MCF 10A (cell line): ENCODE measurements around the gene UBLCP1. TPM values are rescaled to one million over a fixed set of nuclear protein-coding genes. Genes with fewer than 3 reads are reported as not detected.

Source experiments
- BruUV-seq: library from RNA; stranded (reverse); fragments of 400-500 nt; replicated peaks from 2 replicates; lab custom pipeline; 2021; lab: Mats Ljungman, UMichigan
- CTCF ChIA-PET: fragments of 300-600 bp; sonication (Branson Sonifier 250); formaldehyde crosslinking; extraction: SDS; loops from one replicate; lab custom pipeline; 2021; ENCODE audit warnings: antibody characterized with exemption, inconsistent platforms; lab: Yijun Ruan, JAX
- POLR2A ChIA-PET: fragments of 300-600, 350-650 bp; sonication (Branson Sonifier 250); formaldehyde crosslinking; extraction: SDS; loops from one replicate; lab custom pipeline; 2020; ENCODE audit warnings: antibody characterized with exemption, inconsistent platforms; lab: Yijun Ruan, JAX
- DNase-seq: peaks from one replicate; pipeline ENCODE4 v3.0.0-alpha.2; 2018; ENCODE audit not compliant: unreplicated experiment
- H3K27ac Mint-ChIP-seq: one replicate; pipeline ENCODE4 v1.8.0; 2022; ENCODE audit warnings: mild to moderate bottlenecking, low read depth, mixed read lengths; ENCODE audit not compliant: unreplicated experiment
- H3K27me3 Mint-ChIP-seq: one replicate; pipeline ENCODE4 v1.8.0; 2022; ENCODE audit warnings: mixed read lengths; ENCODE audit not compliant: insufficient read depth, unreplicated experiment
- H3K36me3 Mint-ChIP-seq: one replicate; pipeline ENCODE4 v1.8.0; 2022; ENCODE audit warnings: mild to moderate bottlenecking, moderate library complexity, mixed read lengths; ENCODE audit not compliant: insufficient read depth, unreplicated experiment
- H3K4me1 Mint-ChIP-seq: one replicate; pipeline ENCODE4 v1.8.0; 2022; ENCODE audit warnings: mixed read lengths; ENCODE audit not compliant: insufficient read depth, unreplicated experiment
- H3K4me3 Mint-ChIP-seq: one replicate; pipeline ENCODE4 v1.8.0; 2022; ENCODE audit warnings: mild to moderate bottlenecking, moderate library complexity, mixed read lengths; ENCODE audit not compliant: unreplicated experiment
- H3K9me3 Mint-ChIP-seq: one replicate; pipeline ENCODE4 v1.8.0; 2022; ENCODE audit warnings: mixed read lengths; ENCODE audit not compliant: unreplicated experiment
- intact Hi-C: fragments of 100-400 bp; cut with micrococcal nuclease; formaldehyde crosslinking; loops from 2 replicates; pipeline ENCODE4 v1.14.1; 2022
- total RNA-seq: library from RNA; stranded (reverse); gene quantifications from 2 replicates; pipeline ENCODE4 v1.2.3, GENCODE V29; 2022
- TF ChIP-seq, protein P1 (sequence below): fragments of 200-600 bp; IDR thresholded peaks from one replicate; pipeline ENCODE4 v1.8.0; 2022; ENCODE audit warnings: antibody characterized with exemption, mild to moderate bottlenecking; ENCODE audit not compliant: unreplicated experiment

The UBLCP1 gene
- total RNA-seq, 1 experiment from 2014 or later: 74.4 TPM

DNA sequence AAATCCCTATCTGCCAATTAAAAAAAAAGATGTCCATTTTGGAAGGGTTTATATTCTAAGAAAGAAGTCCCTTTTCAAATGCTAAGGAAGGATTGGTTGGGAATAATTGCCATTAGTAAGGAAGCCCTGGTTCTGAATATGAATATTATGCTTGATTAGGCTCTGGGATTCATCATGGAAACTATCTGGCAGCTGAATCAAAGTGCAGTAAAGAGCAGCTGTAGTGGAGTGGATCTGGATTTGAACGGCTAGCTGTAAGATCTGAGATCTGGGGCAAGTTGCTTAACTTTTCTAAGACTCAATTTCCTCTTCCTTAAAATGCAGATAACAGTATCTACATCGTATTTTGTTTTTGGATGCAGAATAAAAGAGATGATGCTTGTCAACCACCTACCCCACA lies 56.7 kb downstream of the UBLCP1 start:
- POLR2A ChIA-PET: interaction anchor here (0.7 kb wide), 1 partner anchor 22 kb away, joined by 3 read pairs; no protein-coding TSS in a partner anchor
- no peak overlapping the region for H3K4me3 Mint-ChIP-seq
- intact Hi-C loops: no loop called here

DNA sequence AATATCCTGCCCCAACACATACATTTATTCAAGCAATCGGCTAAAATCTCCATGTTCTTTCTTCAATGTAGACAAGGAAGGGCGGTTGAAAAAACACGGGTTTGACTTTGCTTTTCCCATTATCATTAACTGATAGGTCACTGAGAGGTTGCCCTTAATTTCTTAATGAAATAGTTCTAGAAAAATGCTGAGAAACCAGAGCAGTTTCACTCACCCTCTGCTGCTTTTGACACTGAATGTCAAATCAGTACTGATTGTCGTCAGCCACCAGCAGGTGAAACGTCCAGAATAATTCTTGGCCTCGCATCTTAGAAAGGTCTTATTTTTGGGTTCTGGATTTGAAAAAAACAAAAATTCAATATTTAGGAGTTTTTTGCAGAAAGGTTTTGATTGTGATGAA lies 59.1 kb downstream of the UBLCP1 start:
- DNase-seq: no peak
- intact Hi-C loops: no loop called here
- H3K4me1 Mint-ChIP-seq: no peaks in the 10 kb centered on the region
- BruUV-seq: no TSS peak
- no peak overlapping the region for H3K4me3 Mint-ChIP-seq
- H3K27ac Mint-ChIP-seq: no peak overlapping the region
- ChIA-PET POLR2A (interaction anchor here (0.6 kb wide), 1 partner anchor 49 kb away, joined by 3 read pairs; no protein-coding TSS in a partner anchor), CTCF (interaction anchor here (0.9 kb wide), 1 partner anchor 35 kb away, joined by 3 read pairs; no protein-coding TSS in a partner anchor)
- H3K36me3 Mint-ChIP-seq: no peaks in the 10 kb centered on the region
- no peaks in the 10 kb centered on the region for H3K9me3 Mint-ChIP-seq
- H3K27me3 Mint-ChIP-seq: no peaks in the 10 kb centered on the region
- TF ChIP-seq, protein P1, sequence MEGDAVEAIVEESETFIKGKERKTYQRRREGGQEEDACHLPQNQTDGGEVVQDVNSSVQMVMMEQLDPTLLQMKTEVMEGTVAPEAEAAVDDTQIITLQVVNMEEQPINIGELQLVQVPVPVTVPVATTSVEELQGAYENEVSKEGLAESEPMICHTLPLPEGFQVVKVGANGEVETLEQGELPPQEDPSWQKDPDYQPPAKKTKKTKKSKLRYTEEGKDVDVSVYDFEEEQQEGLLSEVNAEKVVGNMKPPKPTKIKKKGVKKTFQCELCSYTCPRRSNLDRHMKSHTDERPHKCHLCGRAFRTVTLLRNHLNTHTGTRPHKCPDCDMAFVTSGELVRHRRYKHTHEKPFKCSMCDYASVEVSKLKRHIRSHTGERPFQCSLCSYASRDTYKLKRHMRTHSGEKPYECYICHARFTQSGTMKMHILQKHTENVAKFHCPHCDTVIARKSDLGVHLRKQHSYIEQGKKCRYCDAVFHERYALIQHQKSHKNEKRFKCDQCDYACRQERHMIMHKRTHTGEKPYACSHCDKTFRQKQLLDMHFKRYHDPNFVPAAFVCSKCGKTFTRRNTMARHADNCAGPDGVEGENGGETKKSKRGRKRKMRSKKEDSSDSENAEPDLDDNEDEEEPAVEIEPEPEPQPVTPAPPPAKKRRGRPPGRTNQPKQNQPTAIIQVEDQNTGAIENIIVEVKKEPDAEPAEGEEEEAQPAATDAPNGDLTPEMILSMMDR: no peak

More for the DNA sequence above, 56.7 kb downstream of the UBLCP1 start:
- Mint-ChIP-seq H3K9me3 (no peaks in the 10 kb centered on the region), H3K4me1 (no peaks in the 10 kb centered on the region), H3K36me3 (no peaks in the 10 kb centered on the region), H3K27ac (no peak overlapping the region), H3K27me3 (no peaks in the 10 kb centered on the region)
- TF ChIP-seq, protein P1: no peak
- BruUV-seq: no TSS peak
- DNase-seq: no peak
- CTCF ChIA-PET: interaction anchor here (0.7 to 6.4 kb wide), 12 partner anchors 8 to 1489 kb away, joined by 3 to 64 read pairs (median 4); no protein-coding TSS in a partner anchor

DNA sequence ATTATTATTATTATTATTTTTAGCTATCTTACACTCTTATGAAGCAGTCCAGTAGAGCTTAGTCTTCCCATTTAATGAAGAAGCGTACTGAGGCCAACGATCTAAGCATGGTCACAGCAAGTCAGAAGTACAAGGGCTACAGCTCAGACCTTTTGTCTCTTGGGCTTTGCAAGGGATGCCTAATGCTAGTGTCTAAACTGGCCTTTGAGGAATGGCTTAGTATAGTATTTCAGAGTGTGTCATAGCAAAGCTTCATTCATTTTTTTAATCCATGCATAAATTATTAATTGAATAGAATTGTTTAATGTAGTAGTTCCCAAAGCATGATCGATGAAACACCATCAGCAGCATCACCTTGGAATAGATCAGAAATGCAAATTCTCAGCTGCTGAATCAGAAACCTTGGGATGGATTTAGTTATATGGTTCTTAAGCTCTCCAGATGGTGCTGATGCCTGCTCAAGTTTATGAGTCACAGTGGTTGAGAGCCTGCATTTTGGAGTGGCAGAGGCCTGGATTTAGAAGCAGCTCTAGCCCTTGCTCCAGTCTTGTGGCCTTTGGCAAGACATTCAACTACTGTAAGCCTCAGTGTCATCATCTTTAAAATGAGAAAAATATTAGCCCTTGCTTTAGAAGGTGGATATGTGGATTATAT lies 61.1 kb downstream of the UBLCP1 start:
- no TSS peak for BruUV-seq
- H3K4me1 Mint-ChIP-seq: no peaks in the 10 kb centered on the region
- H3K9me3 Mint-ChIP-seq: no peaks in the 10 kb centered on the region
- intact Hi-C loops: no loop called here
- peak; percentile 35 for DNase-seq
- no peak overlapping the region for H3K27ac Mint-ChIP-seq
- H3K36me3 Mint-ChIP-seq: no peaks in the 10 kb centered on the region
- ChIA-PET CTCF (interaction anchor here (0.5 to 2.7 kb wide), 8 partner anchors 7 to 725 kb away, joined by 3 to 23 read pairs (median 4); no protein-coding TSS in a partner anchor), POLR2A (interaction anchor here (0.6 to 2.3 kb wide), 6 partner anchors 13 to 852 kb away, joined by 3 to 5 read pairs (median 4); no protein-coding TSS in a partner anchor)
- TF ChIP-seq, protein P1: no peak
- no peaks in the 10 kb centered on the region for H3K27me3 Mint-ChIP-seq
- H3K4me3 Mint-ChIP-seq: no peak overlapping the region

DNA sequence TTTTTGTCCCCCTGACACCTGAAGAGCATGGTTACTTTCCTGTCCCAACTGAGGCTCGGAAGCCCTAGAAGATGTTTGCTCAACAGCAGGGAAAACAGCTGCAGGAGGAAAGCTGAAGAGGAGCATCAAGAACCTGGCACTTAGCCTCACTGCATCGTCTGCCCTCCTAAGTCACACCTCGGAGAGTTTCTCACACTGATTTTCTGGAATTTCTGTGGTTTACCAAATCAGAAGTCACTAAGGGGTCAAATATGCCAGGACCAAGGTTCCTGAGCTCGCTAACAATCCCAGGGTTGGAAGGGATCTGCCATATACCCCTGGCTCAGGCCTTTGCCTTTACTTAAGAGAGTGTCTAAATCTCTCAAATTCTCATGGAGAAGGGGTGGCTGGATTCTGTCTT lies 61.9 kb downstream of the UBLCP1 start:
- peaks cover 3% of the 10 kb centered on the region for H3K4me1 Mint-ChIP-seq
- no peaks in the 10 kb centered on the region for H3K9me3 Mint-ChIP-seq
- ChIA-PET CTCF (interaction anchor here (0.5 to 2.7 kb wide), 4 partner anchors 8 to 171 kb away, joined by 3 to 23 read pairs (median 8); no protein-coding TSS in a partner anchor), POLR2A (interaction anchor here (0.5 to 2.3 kb wide), 6 partner anchors 14 to 582 kb away, joined by 3 to 5 read pairs (median 3); no protein-coding TSS in a partner anchor)
- no peaks in the 10 kb centered on the region for H3K36me3 Mint-ChIP-seq
- no peak overlapping the region for H3K4me3 Mint-ChIP-seq
- H3K27me3 Mint-ChIP-seq: no peaks in the 10 kb centered on the region
- DNase-seq: no peak
- intact Hi-C loops: no loop called here
- no TSS peak for BruUV-seq
- H3K27ac Mint-ChIP-seq: no peak overlapping the region
- TF ChIP-seq, protein P1: no peak
